GM23248 (cell line): ENCODE results near the gene SPIB.

Experiments
- EZH2 ChIP-seq: fragments of 200-600 bp; sonication (generic); IDR thresholded peaks from 2 replicates; pipeline ENCODE4 v1.6.1; 2018; ENCODE audit warnings: antibody characterized with exemption, mild to moderate bottlenecking; ENCODE audit not compliant: insufficient read depth, poor library complexity, severe bottlenecking
- EZH2phosphoT487 ChIP-seq: fragments of 200-600 bp; sonication (generic); IDR thresholded peaks from 2 replicates; pipeline ENCODE4 v1.6.1; 2018; ENCODE audit warnings: antibody characterized with exemption, moderate library complexity, mild to moderate bottlenecking, low read depth; ENCODE audit not compliant: insufficient read depth

GRCh38 chr19:50450369-50451222 is 31.9 kb downstream of the SPIB start:
- TF ChIP-seq EZH2 = no peak
- TF ChIP-seq EZH2phosphoT487 = no peak
